ENCODE measurements around the gene RNF14.

- TF ChIP-seq CTCF (conservative IDR thresholded peaks at IDR 0.05) (no peak), ZFX (IDR thresholded peaks at IDR 0.05) (no peak)
These were observed 19.4 kb upstream of the RNF14 start for GRCh38 chr5:141949511-141949910.

All from C4-2B (cell line).